Rectal smooth muscle tissue (tissue), 1 donor: ENCODE results near the gene ICOSLG.

Experiments
- H3K27ac ChIP-seq: one replicate; pipeline ENCODE4 v1.7.0; 2013; ENCODE audit warnings: low read depth, low read length, inconsistent platforms
- H3K27me3 ChIP-seq: one replicate; pipeline ENCODE4 v1.7.0; 2013; ENCODE audit warnings: low read length; ENCODE audit not compliant: control insufficient read depth, insufficient read depth
- H3K36me3 ChIP-seq: one replicate; pipeline ENCODE4 v1.7.0; 2013; ENCODE audit warnings: low read length; ENCODE audit not compliant: control insufficient read depth, insufficient read depth
- H3K4me1 ChIP-seq: one replicate; pipeline ENCODE4 v1.7.0; 2013; ENCODE audit warnings: low read length; ENCODE audit not compliant: control insufficient read depth, insufficient read depth
- H3K4me3 ChIP-seq: one replicate; pipeline ENCODE4 v1.7.0; 2013; ENCODE audit warnings: low read length
- H3K9ac ChIP-seq: one replicate; pipeline ENCODE4 v1.7.0; 2013; ENCODE audit warnings: low read length

Gene ICOSLG

GRCh38 chr21:44279354-44280260 lies 38.9 kb upstream of the ICOSLG start:
- Histone ChIP-seq H3K27ac (no peak overlapping the region), H3K36me3 (no peaks in the 10 kb centered on the region), H3K4me1 (no peaks in the 10 kb centered on the region), H3K27me3 (no peaks in the 10 kb centered on the region), H3K9ac (no peak overlapping the region), H3K4me3 (no peak overlapping the region)

GRCh38 chr21:44275041-44275440 lies 34.3 kb upstream of the ICOSLG start:
- no peak overlapping the region for H3K4me3 ChIP-seq
- no peaks in the 10 kb centered on the region for H3K36me3 ChIP-seq
- no peak overlapping the region for H3K27ac ChIP-seq
- no peak overlapping the region for H3K9ac ChIP-seq
- no peaks in the 10 kb centered on the region for H3K4me1 ChIP-seq
- peaks cover 1% of the 10 kb centered on the region for H3K27me3 ChIP-seq

GRCh38 chr21:44273046-44273445 lies 32.3 kb upstream of the ICOSLG start:
- no peak overlapping the region for H3K9ac ChIP-seq
- H3K36me3 ChIP-seq: no peaks in the 10 kb centered on the region
- no peaks in the 10 kb centered on the region for H3K4me1 ChIP-seq
- H3K27ac ChIP-seq: no peak overlapping the region
- H3K4me3 ChIP-seq: no peak overlapping the region
- H3K27me3 ChIP-seq: peaks cover 1% of the 10 kb centered on the region

GRCh38 chr21:44272284-44272858 lies 31.6 kb upstream of the ICOSLG start:
- H3K27me3 ChIP-seq: peaks cover 1% of the 10 kb centered on the region
- H3K27ac ChIP-seq: no peak overlapping the region
- no peak overlapping the region for H3K9ac ChIP-seq
- no peaks in the 10 kb centered on the region for H3K4me1 ChIP-seq
- no peaks in the 10 kb centered on the region for H3K36me3 ChIP-seq
- H3K4me3 ChIP-seq: no peak overlapping the region

- Histone ChIP-seq H3K27ac (no peak overlapping the region), H3K4me3 (no peak overlapping the region), H3K4me1 (no peaks in the 10 kb centered on the region), H3K36me3 (no peaks in the 10 kb centered on the region), H3K9ac (no peak overlapping the region), H3K27me3 (peaks cover 1% of the 10 kb centered on the region)
Measured at GRCh38 chr21:44271558-44272283, 31.0 kb upstream of the ICOSLG start.

- Histone ChIP-seq H3K27me3 (peaks cover 1% of the 10 kb centered on the region), H3K36me3 (no peaks in the 10 kb centered on the region), H3K4me1 (no peaks in the 10 kb centered on the region), H3K4me3 (no peak overlapping the region), H3K9ac (no peak overlapping the region), H3K27ac (no peak overlapping the region)
Measured at GRCh38 chr21:44269090-44269489, 28.3 kb upstream of the ICOSLG start.

DNA sequence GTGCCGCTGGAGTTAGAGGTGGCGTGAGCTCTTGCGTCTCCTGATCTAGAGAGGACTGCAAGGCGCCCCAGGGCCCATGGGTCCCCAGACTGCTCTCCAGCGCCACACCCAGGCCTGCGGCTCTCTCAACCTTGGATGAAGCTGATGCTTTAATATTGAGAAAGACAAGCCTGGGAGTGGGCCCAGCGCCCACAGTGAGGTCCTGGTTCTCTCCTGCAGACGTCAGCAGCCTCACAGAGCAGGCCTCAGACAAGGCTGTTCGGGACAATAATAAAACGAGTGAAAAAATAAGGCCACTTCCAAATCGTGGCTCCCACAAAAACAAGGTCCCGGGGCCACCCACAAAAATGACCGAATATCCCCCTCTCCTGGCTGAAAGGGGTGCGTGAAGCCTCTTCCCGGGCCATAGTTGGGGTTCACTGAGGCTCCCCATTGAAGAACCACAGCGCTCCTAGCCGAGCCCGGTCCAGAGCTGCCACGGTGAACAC lies 27.0 kb upstream of the ICOSLG start:
- Histone ChIP-seq H3K4me1 (no peaks in the 10 kb centered on the region), H3K4me3 (no peak overlapping the region), H3K9ac (no peak overlapping the region), H3K27ac (no peak overlapping the region), H3K36me3 (no peaks in the 10 kb centered on the region), H3K27me3 (no peaks in the 10 kb centered on the region)

DNA sequence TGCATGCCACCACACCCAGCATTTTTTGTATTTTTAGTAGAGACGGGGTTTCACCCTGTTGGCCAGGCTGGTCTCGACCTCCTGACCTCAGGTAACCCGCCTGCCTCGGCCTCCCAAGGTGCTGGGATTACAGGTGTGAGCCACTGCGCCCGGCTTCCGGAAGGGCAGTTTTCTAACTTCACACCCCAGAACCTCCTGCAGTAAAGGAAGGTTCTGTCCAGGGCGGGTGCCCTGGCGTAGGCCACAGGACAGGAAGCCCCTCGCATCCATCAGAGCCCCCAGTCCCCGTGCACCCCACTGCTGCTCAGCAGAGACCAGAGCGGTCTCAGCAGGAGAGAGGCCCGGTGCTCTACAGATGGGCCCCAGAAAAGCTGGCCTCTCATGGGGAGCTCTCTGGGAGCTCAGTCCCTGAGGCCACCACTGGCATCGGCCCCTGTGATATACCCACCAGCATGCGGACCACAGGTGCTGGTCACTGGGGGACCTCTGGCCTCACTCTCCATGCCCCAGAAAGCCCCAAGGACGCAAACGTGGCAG lies 25.1 kb upstream of the ICOSLG start:
- H3K9ac ChIP-seq: no peak overlapping the region
- H3K4me3 ChIP-seq: no peak overlapping the region
- H3K36me3 ChIP-seq: no peaks in the 10 kb centered on the region
- H3K4me1 ChIP-seq: no peaks in the 10 kb centered on the region
- H3K27ac ChIP-seq: no peak overlapping the region
- H3K27me3 ChIP-seq: no peaks in the 10 kb centered on the region

DNA sequence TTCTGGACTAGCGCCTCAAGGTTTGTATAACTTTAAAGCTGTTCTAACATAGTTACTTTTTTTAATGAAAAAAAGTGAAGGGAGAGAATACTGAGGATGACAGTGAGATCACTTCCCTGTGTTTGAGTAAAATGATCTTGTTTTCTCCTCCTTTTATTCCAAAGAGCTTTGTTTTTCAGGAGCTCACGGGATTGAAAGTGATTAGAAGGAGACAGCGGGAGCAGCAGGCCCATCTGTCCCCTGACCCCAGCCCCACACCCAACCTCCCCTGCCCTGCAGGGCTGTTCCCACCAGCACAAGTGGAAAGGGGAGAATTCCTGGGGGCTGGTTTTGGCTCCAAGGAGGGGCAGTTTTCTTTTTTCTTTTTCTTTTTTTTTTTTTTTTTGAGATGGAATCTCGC lies 23.0 kb upstream of the ICOSLG start:
- Histone ChIP-seq H3K4me3 (no peak overlapping the region), H3K4me1 (no peaks in the 10 kb centered on the region), H3K27ac (no peak overlapping the region), H3K27me3 (no peaks in the 10 kb centered on the region), H3K36me3 (no peaks in the 10 kb centered on the region), H3K9ac (no peak overlapping the region)

DNA sequence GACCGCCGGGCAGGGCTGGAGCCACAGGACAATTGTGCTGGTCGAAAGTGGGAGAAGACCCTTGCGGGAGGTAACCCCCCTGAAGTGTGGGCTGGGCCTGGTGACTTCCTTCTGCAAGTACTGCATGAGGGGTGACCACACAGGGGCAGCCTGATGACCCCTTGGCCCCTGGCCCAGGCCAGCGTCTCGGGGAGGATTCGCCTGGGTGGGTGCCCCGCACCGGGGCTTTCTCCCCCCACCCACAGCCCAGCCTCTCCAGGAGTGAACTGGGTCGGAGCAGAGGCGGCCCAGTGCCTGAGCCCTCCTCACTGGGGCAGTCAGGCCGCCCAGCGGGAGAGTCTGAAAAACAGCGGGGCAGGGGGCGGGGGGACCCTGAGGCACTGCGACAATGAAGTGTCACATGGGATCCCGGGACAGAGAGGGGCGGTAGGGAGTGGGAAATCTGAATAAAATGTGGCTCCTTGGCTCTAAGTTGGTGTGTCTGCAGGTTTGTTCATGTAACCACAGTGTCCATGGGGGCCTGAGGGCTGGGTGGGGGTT lies 22.5 kb upstream of the ICOSLG start:
- H3K27me3 ChIP-seq: no peaks in the 10 kb centered on the region
- no peaks in the 10 kb centered on the region for H3K36me3 ChIP-seq
- H3K4me3 ChIP-seq: no peak overlapping the region
- H3K9ac ChIP-seq: no peak overlapping the region
- H3K4me1 ChIP-seq: no peaks in the 10 kb centered on the region
- H3K27ac ChIP-seq: no peak overlapping the region

DNA sequence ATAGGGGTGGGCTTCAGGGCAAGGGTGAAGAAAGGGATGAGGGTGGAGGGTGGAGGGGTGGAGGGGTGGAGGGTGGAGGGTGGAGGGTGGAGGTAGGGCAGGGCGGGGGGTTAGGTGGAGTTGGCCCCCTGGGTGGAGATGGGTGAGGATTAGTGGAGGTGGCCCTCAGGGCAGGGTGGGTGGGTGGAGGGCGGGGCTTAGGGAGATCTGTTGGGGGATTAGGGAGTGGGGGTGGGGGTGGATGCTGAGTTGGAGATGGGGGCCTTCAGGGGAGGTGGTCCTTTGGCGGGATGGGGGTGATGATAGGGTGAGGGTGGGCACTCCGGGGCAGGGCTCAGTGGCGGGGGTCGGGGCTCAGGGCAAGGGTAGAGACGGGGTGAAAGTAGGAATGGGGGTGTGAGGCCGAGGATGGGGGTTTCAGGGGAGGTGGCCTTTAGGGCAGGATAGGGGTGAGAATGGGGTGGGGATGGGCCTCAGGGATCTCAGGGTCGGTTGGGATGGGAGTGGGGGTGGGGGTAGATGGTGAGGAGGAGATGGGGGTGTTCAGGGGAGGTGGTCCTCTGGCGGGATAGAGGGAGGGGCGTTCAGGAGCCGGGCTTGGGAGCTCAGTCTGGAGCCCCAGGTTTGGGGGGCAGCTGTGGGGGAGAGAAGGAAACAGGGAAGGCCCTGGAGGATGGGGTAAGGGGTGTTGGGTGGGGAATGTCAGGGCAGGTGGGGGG lies 21.8 kb upstream of the ICOSLG start:
- no peak overlapping the region for H3K9ac ChIP-seq
- no peaks in the 10 kb centered on the region for H3K36me3 ChIP-seq
- H3K4me1 ChIP-seq: no peaks in the 10 kb centered on the region
- H3K4me3 ChIP-seq: no peak overlapping the region
- no peak overlapping the region for H3K27ac ChIP-seq
- no peaks in the 10 kb centered on the region for H3K27me3 ChIP-seq
